MG63 (cell line): ENCODE data around the gene CYTH3. TPM values are rescaled to one million over a fixed set of nuclear protein-coding genes. Genes with fewer than 3 reads are reported as not detected.

Experiments
- DNase-seq: peaks from one replicate; pipeline ENCODE4 v3.0.0-alpha.2; 2020
- H3K27me3 ChIP-seq: fragments of 250-450 bp; sonication (Bioruptor Pico); 2 replicates; pipeline ENCODE4 v1.5.1; 2020; ENCODE audit warnings: mild to moderate bottlenecking, moderate library complexity
- H3K36me3 ChIP-seq: fragments of 250-450 bp; sonication (Bioruptor Pico); 2 replicates; pipeline ENCODE4 v1.5.1; 2020; ENCODE audit warnings: mild to moderate bottlenecking, moderate library complexity
- H3K4me3 ChIP-seq: fragments of 250-450 bp; sonication (Bioruptor Pico); 2 replicates; pipeline ENCODE4 v1.5.1; 2020; ENCODE audit warnings: mild to moderate bottlenecking, moderate library complexity
- H3K9me3 ChIP-seq: fragments of 250-450 bp; sonication (Bioruptor Pico); 2 replicates; pipeline ENCODE4 v1.5.1; 2020; ENCODE audit warnings: mild to moderate bottlenecking, moderate library complexity
- total RNA-seq: library from RNA; depleted of rRNA; stranded (reverse); fragments of >200 nt; shearing (Covaris generic); gene quantifications from 2 replicates; pipeline ENCODE4 v1.2.3, GENCODE V29; 2014; ENCODE audit warnings: low replicate concordance

The CYTH3 gene
- total RNA-seq, 1 experiment from 2014 or later, result 40.5 TPM

GRCh38 chr7:6269527-6269926 lies 2.9 kb downstream of the CYTH3 start:
- Histone ChIP-seq H3K36me3 (no peaks in the 10 kb centered on the region), H3K4me3 (no peak overlapping the region), H3K27me3 (no peaks in the 10 kb centered on the region), H3K9me3 (peaks cover 10% of the 10 kb centered on the region)
- DNase-seq, result no peak

GRCh38 chr7:6268907-6269306 lies 3.5 kb downstream of the CYTH3 start:
- H3K36me3 ChIP-seq, result no peaks in the 10 kb centered on the region
- H3K4me3 ChIP-seq, result no peak overlapping the region
- H3K9me3 ChIP-seq, result peaks cover 10% of the 10 kb centered on the region
- H3K27me3 ChIP-seq, result no peaks in the 10 kb centered on the region
- DNase-seq, result no peak

GRCh38 chr7:6268023-6268900 lies 4.2 kb downstream of the CYTH3 start:
- Histone ChIP-seq H3K27me3 (no peaks in the 10 kb centered on the region), H3K9me3 (peaks cover 10% of the 10 kb centered on the region), H3K4me3 (no peak overlapping the region), H3K36me3 (no peaks in the 10 kb centered on the region)
- no peak for DNase-seq

DNA sequence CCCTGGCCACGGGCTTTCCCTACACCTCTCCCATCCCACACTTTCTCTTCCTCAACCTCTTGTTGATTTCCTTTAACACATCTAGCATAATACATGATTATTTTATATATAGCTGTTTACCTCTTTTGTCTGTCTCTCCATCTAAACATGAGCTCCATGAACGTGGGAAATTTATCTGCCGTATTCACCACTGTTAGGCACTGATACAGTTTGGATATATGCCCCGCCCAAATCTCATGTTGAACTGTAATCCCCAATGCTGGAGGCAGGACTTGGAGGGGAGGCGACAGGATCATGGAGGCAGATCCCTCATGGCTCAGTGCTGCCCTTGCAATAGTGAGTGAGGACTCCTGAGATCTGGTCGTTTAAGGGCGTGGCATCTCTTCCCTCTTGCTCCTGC lies 5.7 kb downstream of the CYTH3 start:
- H3K9me3 ChIP-seq, result peaks cover 10% of the 10 kb centered on the region
- no peaks in the 10 kb centered on the region for H3K36me3 ChIP-seq
- no peaks in the 10 kb centered on the region for H3K27me3 ChIP-seq
- H3K4me3 ChIP-seq, result no peak overlapping the region
- no peak for DNase-seq

DNA sequence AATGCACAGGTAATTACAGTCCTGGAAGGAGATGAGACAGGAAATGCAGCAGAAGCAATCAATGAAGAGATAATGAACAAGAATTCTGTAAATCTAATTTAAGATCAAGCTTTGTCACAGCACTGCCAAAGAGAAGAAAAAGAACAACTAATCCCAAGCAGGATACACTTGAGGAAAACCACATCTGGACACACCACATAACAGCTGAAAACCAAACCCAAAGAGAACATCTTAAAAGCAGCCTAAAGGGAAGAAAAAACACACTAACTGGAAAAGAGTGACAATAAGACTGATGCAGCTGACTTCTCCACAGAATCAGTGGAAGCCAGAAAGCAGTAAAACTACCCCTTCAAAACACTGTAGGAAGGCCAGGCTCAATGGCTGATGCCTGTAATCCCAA lies 10.2 kb downstream of the CYTH3 start:
- DNase-seq, result no peak

DNA sequence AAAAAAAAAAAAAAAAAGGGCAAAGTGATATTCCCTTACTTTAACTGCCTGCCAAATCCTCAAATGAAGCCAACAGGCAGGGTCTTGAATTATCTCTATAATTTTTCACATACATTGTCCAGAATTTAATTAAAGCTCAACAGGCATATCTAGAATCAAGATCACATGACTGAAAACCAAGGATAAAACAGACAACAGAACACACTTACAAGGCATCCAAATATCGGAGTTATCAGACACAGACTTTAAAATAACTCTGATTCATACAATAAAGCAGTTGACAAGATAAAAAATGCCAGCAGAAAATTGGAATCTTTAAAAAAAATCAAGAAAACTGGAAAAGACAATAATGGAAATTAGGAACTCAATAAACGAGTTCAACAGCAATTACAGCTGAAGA lies 10.7 kb downstream of the CYTH3 start:
- no peaks in the 10 kb centered on the region for H3K36me3 ChIP-seq
- H3K9me3 ChIP-seq, result peaks cover under 1% of the 10 kb centered on the region
- H3K4me3 ChIP-seq, result no peak overlapping the region
- H3K27me3 ChIP-seq, result no peaks in the 10 kb centered on the region
- no peak for DNase-seq

More for the DNA sequence above, 10.2 kb downstream of the CYTH3 start:
- peaks cover 6% of the 10 kb centered on the region for H3K9me3 ChIP-seq
- no peaks in the 10 kb centered on the region for H3K27me3 ChIP-seq
- no peaks in the 10 kb centered on the region for H3K36me3 ChIP-seq
- no peak overlapping the region for H3K4me3 ChIP-seq

DNA sequence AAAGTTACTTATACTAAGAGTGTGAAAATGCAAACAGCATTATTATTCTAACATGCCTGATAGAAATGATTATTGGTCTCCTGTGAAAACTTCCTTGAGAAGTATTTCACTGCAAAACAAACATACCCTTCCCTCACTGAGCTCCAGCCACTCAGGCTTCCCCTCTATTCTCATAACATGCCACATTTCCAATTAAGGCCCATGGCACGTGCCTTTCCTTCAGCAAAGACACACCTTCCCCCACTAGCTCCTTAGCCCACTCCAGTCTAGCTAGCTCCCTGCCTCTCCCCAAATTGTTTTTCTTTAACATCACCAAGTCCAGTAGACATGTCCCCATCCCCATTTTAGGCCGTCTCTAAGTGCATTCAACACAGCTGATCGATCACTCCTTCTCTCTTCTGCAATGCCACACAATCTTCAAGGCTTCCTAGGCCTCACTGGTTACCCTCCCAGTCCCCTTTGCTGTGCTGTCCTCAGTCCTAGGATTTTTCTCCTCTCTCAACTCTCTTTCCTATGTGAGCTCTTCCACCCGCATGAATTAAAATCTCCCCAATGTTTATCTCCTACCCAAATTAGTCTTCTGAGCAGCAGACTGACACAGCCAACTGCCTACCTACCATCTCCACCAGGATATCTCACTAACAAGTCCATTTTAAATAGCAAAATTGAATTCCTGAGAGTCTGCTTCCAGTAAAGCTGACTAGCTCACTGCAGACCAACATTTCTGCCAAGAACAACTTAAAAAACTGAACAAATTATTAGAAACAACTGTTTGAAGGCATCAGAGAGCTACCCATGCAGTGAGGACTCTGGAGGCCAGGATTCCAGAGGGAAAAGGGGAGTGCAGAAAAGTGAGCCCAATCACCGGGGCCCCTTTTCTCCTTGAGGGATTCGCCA lies 11.9 kb downstream of the CYTH3 start:
- no peaks in the 10 kb centered on the region for H3K36me3 ChIP-seq
- H3K9me3 ChIP-seq, result no peaks in the 10 kb centered on the region
- no peak overlapping the region for H3K4me3 ChIP-seq
- H3K27me3 ChIP-seq, result no peaks in the 10 kb centered on the region
- no peak for DNase-seq

- Histone ChIP-seq H3K9me3 (no peaks in the 10 kb centered on the region), H3K36me3 (no peaks in the 10 kb centered on the region), H3K27me3 (no peaks in the 10 kb centered on the region), H3K4me3 (no peak overlapping the region)
- no peak for DNase-seq
Measured at GRCh38 chr7:6259257-6259656, 13.2 kb downstream of the CYTH3 start.

DNA sequence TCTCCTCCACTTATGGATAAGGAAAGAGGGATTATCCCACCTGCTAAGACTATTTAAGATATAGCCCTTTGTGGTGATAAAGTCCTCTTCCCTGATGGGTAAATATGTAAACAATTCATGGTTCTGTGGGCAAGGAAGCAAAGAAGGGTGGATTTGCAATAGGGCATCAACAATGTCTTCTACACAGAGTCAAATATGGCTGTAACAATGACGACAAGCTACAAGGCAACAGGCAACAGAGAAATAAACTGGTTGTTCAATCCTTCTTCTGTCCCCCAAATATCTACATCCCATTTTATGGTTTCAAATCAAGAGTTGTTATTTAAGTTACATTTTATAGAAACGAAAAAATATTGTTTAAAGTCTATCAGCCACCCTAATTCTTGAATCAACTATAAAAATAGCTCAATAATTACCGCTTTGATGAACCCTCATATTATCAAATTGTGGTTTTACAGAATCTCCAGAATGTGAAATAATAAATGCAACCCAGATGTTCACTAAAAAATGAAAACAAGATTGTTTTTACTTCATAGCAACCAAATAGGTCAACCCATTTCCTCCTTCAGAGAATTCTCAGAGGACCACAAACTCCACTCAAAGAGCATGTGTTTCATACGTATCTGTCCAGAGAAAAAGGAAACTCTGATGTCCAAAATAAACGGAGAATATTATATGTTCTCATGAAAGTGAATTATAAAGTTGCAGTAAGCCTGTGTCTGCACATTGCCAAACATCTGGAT lies 13.8 kb downstream of the CYTH3 start:
- DNase-seq, result no peak
- Histone ChIP-seq H3K9me3 (no peaks in the 10 kb centered on the region), H3K27me3 (no peaks in the 10 kb centered on the region), H3K36me3 (no peaks in the 10 kb centered on the region), H3K4me3 (no peak overlapping the region)

DNA sequence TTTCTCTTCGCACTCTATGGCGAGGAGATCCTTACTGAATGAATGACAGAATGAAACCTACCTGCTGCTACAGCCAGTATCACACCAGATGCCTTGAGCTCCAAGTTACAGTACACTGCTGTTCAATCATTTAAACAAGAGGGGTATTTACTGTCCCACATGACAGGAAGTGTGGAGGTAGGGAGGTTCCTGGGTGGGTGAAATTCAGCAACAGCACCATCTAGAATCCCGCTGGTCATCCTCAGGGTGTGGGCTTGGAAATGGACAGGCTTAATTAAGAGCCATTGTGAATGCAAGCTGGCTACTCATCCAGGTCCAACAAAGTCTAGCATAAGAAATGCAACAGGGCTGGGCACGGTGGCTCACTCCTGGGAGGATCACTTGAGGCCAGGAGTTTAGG lies 14.7 kb downstream of the CYTH3 start:
- DNase-seq, result no peak
- Histone ChIP-seq H3K4me3 (no peak overlapping the region), H3K9me3 (no peaks in the 10 kb centered on the region)

GRCh38 chr7:6256677-6257535 lies 15.5 kb downstream of the CYTH3 start:
- H3K36me3 ChIP-seq, result no peaks in the 10 kb centered on the region
- H3K27me3 ChIP-seq, result no peaks in the 10 kb centered on the region
- no peak for DNase-seq
- no peaks in the 10 kb centered on the region for H3K9me3 ChIP-seq
- no peak overlapping the region for H3K4me3 ChIP-seq

More for the DNA sequence above, 14.7 kb downstream of the CYTH3 start:
- H3K27me3 ChIP-seq, result no peaks in the 10 kb centered on the region
- no peaks in the 10 kb centered on the region for H3K36me3 ChIP-seq

- Histone ChIP-seq H3K27me3 (no peaks in the 10 kb centered on the region), H3K36me3 (no peaks in the 10 kb centered on the region), H3K4me3 (no peak overlapping the region), H3K9me3 (no peaks in the 10 kb centered on the region)
- DNase-seq, result no peak
Measured at GRCh38 chr7:6256109-6256483, 16.3 kb downstream of the CYTH3 start.

DNA sequence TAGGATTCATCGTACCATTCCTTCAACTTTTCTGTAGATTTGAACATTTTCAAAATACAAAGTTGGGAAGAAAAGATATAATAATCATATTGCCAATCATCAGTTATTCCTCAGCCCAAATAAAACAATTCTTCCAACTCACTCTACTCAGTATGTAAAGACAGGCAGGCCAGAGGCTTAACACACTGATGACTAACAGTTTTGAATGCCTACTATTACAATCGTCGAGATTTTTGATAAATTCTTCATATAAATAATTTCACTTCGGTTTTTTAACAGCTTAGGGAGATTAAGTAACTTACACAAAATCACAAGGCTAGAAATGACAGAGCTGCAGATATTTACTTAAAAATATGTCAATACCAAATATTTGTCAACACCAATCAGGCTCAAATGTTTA lies 17.6 kb downstream of the CYTH3 start:
- no peaks in the 10 kb centered on the region for H3K27me3 ChIP-seq
- DNase-seq, result no peak
- H3K36me3 ChIP-seq, result no peaks in the 10 kb centered on the region
- H3K4me3 ChIP-seq, result no peak overlapping the region
- H3K9me3 ChIP-seq, result no peaks in the 10 kb centered on the region

GRCh38 chr7:6252748-6253147 lies 19.7 kb downstream of the CYTH3 start:
- no peaks in the 10 kb centered on the region for H3K36me3 ChIP-seq
- H3K9me3 ChIP-seq, result no peaks in the 10 kb centered on the region
- no peak for DNase-seq
- H3K27me3 ChIP-seq, result no peaks in the 10 kb centered on the region
- peak overlapping the region; percentile 4 for H3K4me3 ChIP-seq

GRCh38 chr7:6252341-6252746 lies 20.1 kb downstream of the CYTH3 start:
- no peak for DNase-seq
- Histone ChIP-seq H3K9me3 (no peaks in the 10 kb centered on the region), H3K36me3 (no peaks in the 10 kb centered on the region), H3K27me3 (no peaks in the 10 kb centered on the region), H3K4me3 (peak overlapping the region; percentile 4)

GRCh38 chr7:6251653-6252052 lies 20.8 kb downstream of the CYTH3 start:
- DNase-seq, result no peak
- Histone ChIP-seq H3K27me3 (no peaks in the 10 kb centered on the region), H3K9me3 (no peaks in the 10 kb centered on the region), H3K4me3 (no peak overlapping the region; the same call in 1 of the 2 replicates), H3K36me3 (no peaks in the 10 kb centered on the region)
